CD4-positive, alpha-beta T cell (primary cell): ENCODE results near the gene ANKFN1. TPM values are rescaled to one million over a fixed set of nuclear protein-coding genes. Genes with fewer than 3 reads are reported as not detected.
"Not testable (repeated sequence)": the region's sequence is repeated elsewhere in the genome, so short reads cannot be mapped to it uniquely, and the experiment has no call there.

ENCODE experiments used
- ATAC-seq: fragments of 200-7000 bp; cut with Tn5 transposase; one replicate; pipeline ENCODE4 v1.10.0; 2022; ENCODE audit warnings: mild to moderate bottlenecking; ENCODE audit not compliant: poor library complexity
- CTCF ChIA-PET: fragments of 350-600 bp; sonication (Branson Sonifier 250); formaldehyde crosslinking; loops from one replicate; lab custom pipeline; 2021; ENCODE audit warnings: antibody characterized with exemption, inconsistent platforms; lab: Charles Lee
- POLR2A ChIA-PET: fragments of 350-600 bp; sonication (Branson Sonifier 250); formaldehyde crosslinking; loops from one replicate; lab custom pipeline; 2021; ENCODE audit warnings: antibody characterized with exemption, inconsistent platforms; lab: Charles Lee
- DNase-seq, 14 experiments: peaks; one replicate each; pipeline ENCODE4 v3.0.0-alpha.2; 2013 to 2020; ENCODE audit warnings: mixed read lengths in 2 of 14
- H3K27ac ChIP-seq, 2 donors: one replicate each; pipeline versions ENCODE4 v1.5.1 to v1.7.0; 2013; ENCODE audit warnings: low read length in 2 of 2, low read depth in 1 of 2, mild to moderate bottlenecking in 1 of 2
- H3K27me3 ChIP-seq, 2 experiments: 1 replicate in 1 of 2; 2 replicates in 1 of 2; pipeline versions ENCODE4 v1.6.1 to v1.7.0; 2013; ENCODE audit warnings: low read length in 2 of 2, control low read depth in 1 of 2, mild to moderate bottlenecking in 1 of 2, moderate library complexity in 1 of 2; ENCODE audit not compliant: insufficient read depth in 2 of 2, control insufficient read depth in 1 of 2
- H3K36me3 ChIP-seq: one replicate; pipeline ENCODE4 v1.6.1; 2013; ENCODE audit warnings: low read length, control low read depth; ENCODE audit not compliant: insufficient read depth
- H3K4me1 ChIP-seq: one replicate; pipeline ENCODE4 v1.6.1; 2013; ENCODE audit warnings: low read length, control low read depth; ENCODE audit not compliant: insufficient read depth
- H3K4me3 ChIP-seq: one replicate; pipeline ENCODE4 v1.5.1; 2013; ENCODE audit warnings: mild to moderate bottlenecking, low read length, moderate library complexity
- H3K9me3 ChIP-seq, 2 experiments: 1 replicate in 1 of 2; 2 replicates in 1 of 2; pipeline versions ENCODE4 v1.6.1 to v1.7.0; 2013; ENCODE audit warnings: low read length in 2 of 2, mild to moderate bottlenecking in 2 of 2, control low read depth in 1 of 2, moderate library complexity in 1 of 2; ENCODE audit not compliant: control insufficient read depth in 1 of 2, insufficient read depth in 1 of 2
- H3K27ac Mint-ChIP-seq: one replicate; pipeline ENCODE4 v1.8.0; 2020; ENCODE audit warnings: mixed read lengths
- H3K27me3 Mint-ChIP-seq: one replicate; pipeline ENCODE4 v1.8.0; 2021; ENCODE audit warnings: mixed read lengths
- H3K36me3 Mint-ChIP-seq: one replicate; pipeline ENCODE4 v1.8.0; 2021; ENCODE audit warnings: low read depth, mixed read lengths
- H3K4me1 Mint-ChIP-seq: one replicate; pipeline ENCODE4 v1.8.0; 2021; ENCODE audit warnings: low read depth, mixed read lengths
- H3K4me3 Mint-ChIP-seq: one replicate; pipeline ENCODE4 v1.8.0; 2020; ENCODE audit warnings: mild to moderate bottlenecking, mixed read lengths
- H3K9me3 Mint-ChIP-seq: one replicate; pipeline ENCODE4 v1.8.0; 2020; ENCODE audit warnings: mixed read lengths
- CTCF ChIP-seq: fragments of 200-600 bp; IDR thresholded peaks from one replicate; pipeline ENCODE4 v1.8.0; 2022; ENCODE audit warnings: antibody characterized with exemption, mild to moderate bottlenecking
- intact Hi-C, 2 experiments: fragments of 100-400 bp; cut with DNase I in 1 of 2; cut with micrococcal nuclease in 1 of 2; formaldehyde crosslinking; loops; one replicate each; pipeline versions ENCODE4 v1.15.1 to v1.9.0; 2023 to 2025; cut with DNase I, micrococcal nuclease
- total RNA-seq, 174 experiments: library from RNA in 2 of 174; stranded (reverse) in 2 of 174; gene quantifications; one replicate each; pipeline ENCODE4 v1.2.3 and lab custom pipeline; 2021 to 2026

The ANKFN1 gene
- total RNA-seq, 2 experiments from 2014 or later, result not detected

- CTCF ChIA-PET, result no interaction called here
- POLR2A ChIA-PET, result no interaction called here
- H3K27me3 Mint-ChIP-seq, result no peaks in the 10 kb centered on the region
- H3K4me3 Mint-ChIP-seq, result no peak overlapping the region
- Histone ChIP-seq H3K9me3 (peaks cover 0 to 3% of the 10 kb centered on the region in 2 experiments), H3K27ac (no peak overlapping the region), H3K4me1 (no peaks in the 10 kb centered on the region), H3K4me3 (no peak overlapping the region), H3K27me3 (no peaks in the 10 kb centered on the region), H3K36me3 (no peaks in the 10 kb centered on the region)
- no peak for TF ChIP-seq CTCF
- H3K9me3 Mint-ChIP-seq, result no peaks in the 10 kb centered on the region
- intact Hi-C loops, result no loop called here
- H3K4me1 Mint-ChIP-seq, result no peaks in the 10 kb centered on the region
- ATAC-seq (no peak), DNase-seq (no peak)
- H3K27ac Mint-ChIP-seq, result no peak overlapping the region
- H3K36me3 Mint-ChIP-seq, result no peaks in the 10 kb centered on the region
Measured at GRCh38 chr17:56274491-56274890, 121.2 kb downstream of the ANKFN1 start.

GRCh38 chr17:56284482-56284881, 131.2 kb downstream of the ANKFN1 start:
- no peak overlapping the region for H3K27ac ChIP-seq
- DNase-seq (no peak), ATAC-seq (no peak)
- Mint-ChIP-seq H3K4me3 (no peak overlapping the region), H3K9me3 (no peaks in the 10 kb centered on the region), H3K27ac (no peak overlapping the region), H3K27me3 (no peaks in the 10 kb centered on the region), H3K36me3 (no peaks in the 10 kb centered on the region), H3K4me1 (no peaks in the 10 kb centered on the region)
- no peaks in the 10 kb centered on the region for H3K9me3 ChIP-seq
- H3K4me1 ChIP-seq, result no peaks in the 10 kb centered on the region
- no peaks in the 10 kb centered on the region for H3K36me3 ChIP-seq
- H3K27me3 ChIP-seq, result no peaks in the 10 kb centered on the region
- intact Hi-C loops, result no loop called here
- ChIA-PET POLR2A (no interaction called here), CTCF (no interaction called here)
- H3K4me3 ChIP-seq, result no peak overlapping the region
- TF ChIP-seq CTCF, result no peak

GRCh38 chr17:56288786-56289185, 135.5 kb downstream of the ANKFN1 start:
- DNase-seq, H3K27me3 Mint-ChIP-seq, H3K27me3 ChIP-seq, H3K27ac Mint-ChIP-seq, H3K4me3 ChIP-seq, CTCF ChIA-PET, H3K9me3 ChIP-seq, H3K36me3 ChIP-seq, H3K36me3 Mint-ChIP-seq, ATAC-seq, H3K4me1 ChIP-seq, H3K9me3 Mint-ChIP-seq, H3K4me3 Mint-ChIP-seq, H3K27ac ChIP-seq, intact Hi-C loops, POLR2A ChIA-PET: not testable (repeated sequence)
- H3K4me1 Mint-ChIP-seq, result peaks cover 22% of the 10 kb centered on the region

GRCh38 chr17:56289321-56289720, 136.0 kb downstream of the ANKFN1 start:
- no peaks in the 10 kb centered on the region for H3K9me3 ChIP-seq
- DNase-seq (no peak), ATAC-seq (no peak)
- H3K4me1 ChIP-seq, result no peaks in the 10 kb centered on the region
- CTCF ChIA-PET, result no interaction called here
- intact Hi-C loops, result no loop called here
- Mint-ChIP-seq H3K27ac (no peak overlapping the region), H3K27me3 (no peaks in the 10 kb centered on the region), H3K36me3 (no peaks in the 10 kb centered on the region), H3K4me1 (peaks cover 22% of the 10 kb centered on the region), H3K9me3 (no peaks in the 10 kb centered on the region), H3K4me3 (no peak overlapping the region)
- H3K4me3 ChIP-seq, result no peak overlapping the region
- no peaks in the 10 kb centered on the region for H3K36me3 ChIP-seq
- TF ChIP-seq CTCF, result no peak
- no peaks in the 10 kb centered on the region for H3K27me3 ChIP-seq
- POLR2A ChIA-PET, result no interaction called here
- no peak overlapping the region for H3K27ac ChIP-seq
